Stimulated activated CD4-positive, alpha-beta T cell treated with anti-CD3 and anti-CD28 coated beads, Interleukin-4, amount 100 ng/mL, for 48 hours (primary cell): ENCODE data around the gene PRKAR1B.

Source experiments
- DNase-seq, 2 donors: peaks; one replicate each; pipeline ENCODE4 v3.0.0-alpha.2; 2020; ENCODE audit warnings: low read depth in 2 of 2

Gene PRKAR1B

DNA sequence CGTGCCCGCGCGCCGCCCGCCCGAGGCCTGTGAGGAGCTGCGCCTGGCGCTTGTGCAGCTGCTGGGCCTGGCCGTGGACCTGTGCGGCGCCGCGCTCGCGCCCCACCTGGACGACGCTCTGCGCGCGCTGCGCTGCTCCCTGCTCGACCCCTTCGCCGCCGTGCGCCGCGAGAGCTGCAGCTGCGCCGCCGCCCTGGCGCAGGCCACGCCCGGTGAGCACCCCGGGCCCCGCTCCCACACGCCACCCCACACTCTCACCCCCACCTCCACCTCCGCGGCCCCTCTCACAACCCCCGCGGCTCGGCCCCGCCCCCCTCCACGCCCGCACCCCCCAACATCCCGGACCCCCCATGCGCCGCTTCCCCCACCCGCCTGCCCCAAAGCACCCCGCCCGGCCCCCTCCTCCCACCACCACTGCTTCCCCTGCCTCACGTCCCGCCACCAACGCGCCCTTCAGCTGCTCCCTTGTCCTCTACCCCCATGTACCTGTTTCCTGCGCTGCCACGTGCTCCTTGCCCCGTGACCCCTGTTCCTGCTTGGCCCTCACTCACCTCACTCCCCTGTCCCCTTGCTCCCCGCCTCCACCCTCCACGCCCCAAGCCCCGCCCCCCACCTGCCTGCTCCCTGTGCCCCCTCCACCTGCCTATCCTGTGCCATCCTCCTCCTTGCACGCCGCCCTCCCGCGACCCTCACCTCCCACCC is at the start of gene PRKAR1B:
PRKAR1B (minus strand) TSS at position 178 of the 702 bp plus-strand sequence. CDS start 15,776 bp downstream, outside the sequence.
- peak; percentile 21 to 28 for DNase-seq

DNA sequence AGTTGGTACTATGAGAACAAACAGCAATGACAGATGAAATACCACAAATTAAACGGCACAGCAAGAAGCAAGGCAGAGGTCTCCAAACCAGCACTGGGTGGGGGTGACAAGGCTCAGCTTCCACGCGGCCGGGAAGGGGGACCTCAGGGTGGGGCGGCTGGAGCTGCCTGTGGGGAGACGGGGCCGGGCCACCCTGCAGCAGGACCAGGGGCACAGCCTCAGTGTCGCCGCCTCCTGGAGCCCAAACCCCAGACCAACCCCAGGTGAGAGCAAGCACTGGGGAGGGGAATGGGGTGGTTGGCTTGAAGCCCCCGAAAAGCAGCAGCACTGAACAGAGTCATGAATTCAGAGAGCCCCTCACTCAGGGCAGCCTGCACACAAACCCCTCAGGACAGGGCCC is 49.3 kb upstream of the PRKAR1B start:
- no peak for DNase-seq

DNA sequence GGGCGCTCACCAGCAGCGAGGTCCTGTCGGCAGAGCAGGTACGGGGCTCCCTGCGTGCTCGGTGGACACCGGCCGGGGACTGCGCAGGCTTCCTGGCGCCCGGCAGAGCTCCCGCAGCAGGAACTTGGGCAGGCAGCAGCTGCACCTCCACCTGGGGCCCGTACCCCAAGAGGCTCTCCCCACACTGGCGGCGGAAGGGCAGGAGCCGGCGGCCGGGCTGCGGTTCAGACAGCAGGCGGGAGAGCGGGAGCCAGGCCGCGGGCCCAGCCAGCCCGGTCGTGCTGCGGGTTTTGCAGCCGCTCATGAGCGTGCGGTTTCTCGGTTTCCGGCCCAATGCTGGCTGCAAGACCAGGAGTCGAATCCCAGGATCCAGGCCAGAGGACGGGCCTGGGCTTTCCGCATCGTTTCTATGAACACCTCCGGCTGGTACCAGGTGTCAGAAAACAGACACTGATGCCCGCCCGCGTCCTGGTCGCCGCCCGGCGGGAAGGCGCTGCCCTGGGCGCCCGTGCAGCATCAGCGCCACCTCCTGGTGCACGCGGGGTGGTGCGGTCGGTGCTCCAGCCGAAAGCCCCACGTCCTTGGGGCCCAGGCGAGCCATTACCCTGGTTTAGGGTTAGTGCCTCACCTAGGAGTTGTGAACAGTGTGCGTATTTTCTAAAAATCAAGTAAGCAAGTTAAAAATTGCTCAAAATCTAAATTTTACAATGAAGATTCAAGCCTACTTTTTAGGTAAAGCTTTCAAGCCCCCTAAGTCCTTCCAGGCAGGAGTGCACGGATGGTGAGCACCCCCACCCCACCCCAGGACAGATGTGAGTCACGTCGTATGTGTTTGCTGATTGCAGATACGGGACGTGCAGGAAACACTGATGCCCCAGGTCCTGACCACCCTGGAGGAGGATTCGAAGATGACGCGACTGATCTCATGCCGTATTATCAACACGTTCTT is 47.4 kb upstream of the PRKAR1B start:
- DNase-seq = peak; percentile 41 to 69

DNA sequence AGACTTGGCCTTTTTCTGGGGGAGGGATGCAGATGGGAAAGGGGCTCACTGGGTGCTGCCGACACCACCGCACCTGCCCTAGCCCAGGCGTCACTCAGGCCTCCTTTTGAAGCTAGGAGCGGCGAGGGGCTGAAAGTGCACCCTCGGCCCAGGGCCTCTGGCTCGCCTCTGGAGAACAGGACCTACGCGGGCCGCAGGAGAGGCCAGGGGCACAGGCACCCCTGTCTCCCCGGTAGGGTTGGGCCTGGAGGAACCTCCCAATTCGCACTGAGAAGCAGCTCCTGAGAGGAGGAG is 46.5 kb upstream of the PRKAR1B start:
- no peak for DNase-seq

DNA sequence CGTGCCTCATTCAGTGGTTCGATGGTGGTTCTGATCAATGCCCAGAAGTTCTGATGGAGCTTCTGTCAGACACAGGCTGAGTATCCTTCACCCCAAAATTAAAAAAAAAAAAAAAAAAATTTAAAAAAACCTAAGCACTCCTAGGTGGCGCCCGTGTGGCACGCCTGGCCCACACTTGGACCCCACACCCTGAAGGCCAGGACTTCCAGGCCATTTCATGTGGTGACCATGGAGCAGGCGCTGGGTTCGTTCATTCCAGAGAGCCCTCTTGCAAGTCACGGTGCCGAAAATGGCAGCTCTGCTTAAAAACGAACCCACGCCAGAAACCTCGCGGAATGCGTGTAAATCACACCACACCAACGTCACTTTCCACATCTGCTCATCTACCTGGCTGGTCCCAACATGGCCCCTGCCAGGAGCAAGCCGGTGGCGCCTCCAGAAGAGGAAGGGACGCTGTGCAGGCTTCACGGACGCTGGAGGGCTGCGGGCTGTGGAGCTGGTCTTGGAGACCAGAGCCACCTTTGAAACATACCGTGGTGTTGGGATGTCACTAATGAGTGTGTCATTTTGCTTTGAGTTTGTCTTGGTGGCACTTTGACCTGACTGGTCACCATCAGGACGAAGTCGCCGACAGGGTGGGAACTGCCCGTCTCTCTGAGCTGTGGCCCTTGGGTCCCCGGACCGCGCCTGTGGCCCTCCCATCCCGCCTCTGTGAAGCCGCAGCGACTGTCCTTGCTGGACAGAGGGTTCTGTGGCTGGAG is 46.0 kb upstream of the PRKAR1B start:
- no peak for DNase-seq

DNA sequence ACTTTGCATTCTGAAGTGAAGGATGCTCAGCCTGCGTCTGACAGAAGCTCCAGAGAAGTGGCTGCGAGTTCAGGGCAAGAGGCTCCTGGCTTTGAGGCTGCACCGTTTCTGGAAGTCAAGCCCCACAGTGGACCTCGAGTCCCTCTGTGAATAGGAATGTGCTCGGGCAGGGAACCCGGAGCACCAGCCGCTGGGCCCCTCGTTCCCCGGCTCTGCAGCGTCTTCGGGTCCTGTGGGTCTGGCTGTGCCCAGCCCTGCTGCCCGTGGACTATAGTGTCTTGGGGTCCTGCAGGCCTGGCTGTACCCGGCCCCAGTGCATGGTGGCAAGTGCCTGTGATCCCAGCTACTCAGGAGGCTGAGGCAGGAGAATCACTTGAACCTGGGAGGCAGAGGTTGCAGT is 45.3 kb upstream of the PRKAR1B start:
- DNase-seq = no peak

DNA sequence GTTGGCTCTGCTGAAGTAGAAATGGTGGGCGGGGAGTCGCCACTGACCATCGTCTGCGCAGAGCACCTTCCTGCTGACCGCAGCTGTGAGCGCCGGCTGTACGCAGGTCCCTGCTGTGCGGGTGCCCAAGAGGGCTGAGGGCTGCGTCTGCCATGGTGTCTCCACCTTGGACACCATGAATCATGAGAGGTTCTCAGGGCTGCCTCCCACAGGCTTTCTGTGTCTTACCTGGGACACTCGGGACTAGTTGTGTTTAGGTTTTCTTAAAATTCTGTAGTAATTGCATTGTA is 44.9 kb upstream of the PRKAR1B start:
- DNase-seq = no peak

DNA sequence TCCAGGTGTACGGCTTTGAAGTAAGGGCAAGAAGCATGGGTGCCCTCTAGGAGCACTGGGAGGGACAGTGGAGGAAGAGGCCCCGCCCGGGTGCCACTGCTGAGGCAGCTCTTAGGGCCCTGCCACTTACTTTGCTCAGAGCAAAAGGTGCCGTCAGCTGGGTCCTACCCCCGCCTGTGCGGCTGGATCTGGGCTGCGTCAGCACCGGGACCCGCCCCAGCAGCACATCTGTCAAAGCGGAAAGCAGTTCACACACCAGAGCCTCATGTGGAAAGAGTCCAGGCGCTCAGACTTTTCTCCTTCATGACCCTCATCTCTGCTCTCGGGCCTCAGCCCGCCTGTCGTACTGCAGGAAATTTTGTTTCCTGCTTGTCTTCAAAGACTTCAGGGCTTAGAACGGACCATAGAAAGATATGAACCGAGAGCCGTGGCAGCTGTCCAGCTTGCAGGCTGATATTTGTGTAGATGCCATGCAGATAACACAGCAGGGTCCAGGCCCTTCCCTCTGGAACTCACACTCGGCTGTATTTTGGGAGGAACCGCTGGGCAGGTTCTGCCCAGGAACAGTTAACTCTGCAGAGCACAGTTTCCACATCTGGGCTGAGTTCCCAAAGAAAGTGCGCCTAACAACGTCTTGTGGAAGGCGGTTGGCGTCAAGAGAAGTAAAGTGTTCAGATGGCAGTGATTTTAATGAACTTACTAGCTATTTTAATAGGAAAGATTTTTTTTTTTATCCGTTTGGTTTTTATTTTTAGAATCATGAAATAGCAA is 44.3 kb upstream of the PRKAR1B start:
- no peak for DNase-seq

DNA sequence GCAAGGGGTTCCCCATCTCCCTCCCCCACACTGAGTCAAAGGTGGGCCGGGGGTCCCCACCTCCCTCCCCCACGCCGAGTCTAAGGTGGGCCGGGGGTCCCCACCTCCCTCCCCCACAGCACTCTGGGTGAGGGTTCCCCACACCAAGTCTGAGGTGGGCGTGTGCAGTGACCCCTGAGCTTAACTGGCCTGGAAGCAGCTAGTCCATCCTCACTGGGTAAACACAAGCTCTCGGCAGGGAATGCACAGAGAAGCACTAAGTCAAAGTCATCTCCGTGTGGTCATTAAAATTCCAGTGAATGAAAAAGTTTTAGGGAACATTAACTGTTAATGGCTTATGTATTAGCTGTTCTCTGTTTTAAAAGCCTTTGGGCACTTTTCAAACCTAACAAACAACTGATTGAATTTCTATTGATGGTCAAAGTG is 43.7 kb upstream of the PRKAR1B start:
- no peak for DNase-seq

DNA sequence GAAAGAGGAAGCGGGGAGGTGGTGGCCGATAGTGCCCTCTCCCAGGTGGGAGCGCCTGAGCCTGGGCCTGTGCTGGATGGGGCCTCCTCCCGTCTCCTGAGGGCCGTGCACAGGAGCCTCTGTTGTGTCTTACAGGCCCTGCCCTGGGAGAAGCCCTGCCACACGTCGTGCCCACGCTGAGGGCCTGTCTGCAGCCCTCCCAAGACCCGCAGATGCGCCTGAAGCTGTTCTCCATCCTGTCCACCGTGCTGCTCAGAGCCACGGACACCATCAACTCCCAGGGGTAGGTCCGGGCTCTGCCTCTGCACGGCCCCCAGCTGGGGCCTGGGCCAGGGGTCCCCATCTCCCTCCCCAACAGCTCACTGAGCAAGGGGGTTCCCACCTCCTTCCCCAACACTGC is 43.3 kb upstream of the PRKAR1B start:
- no peak for DNase-seq

DNA sequence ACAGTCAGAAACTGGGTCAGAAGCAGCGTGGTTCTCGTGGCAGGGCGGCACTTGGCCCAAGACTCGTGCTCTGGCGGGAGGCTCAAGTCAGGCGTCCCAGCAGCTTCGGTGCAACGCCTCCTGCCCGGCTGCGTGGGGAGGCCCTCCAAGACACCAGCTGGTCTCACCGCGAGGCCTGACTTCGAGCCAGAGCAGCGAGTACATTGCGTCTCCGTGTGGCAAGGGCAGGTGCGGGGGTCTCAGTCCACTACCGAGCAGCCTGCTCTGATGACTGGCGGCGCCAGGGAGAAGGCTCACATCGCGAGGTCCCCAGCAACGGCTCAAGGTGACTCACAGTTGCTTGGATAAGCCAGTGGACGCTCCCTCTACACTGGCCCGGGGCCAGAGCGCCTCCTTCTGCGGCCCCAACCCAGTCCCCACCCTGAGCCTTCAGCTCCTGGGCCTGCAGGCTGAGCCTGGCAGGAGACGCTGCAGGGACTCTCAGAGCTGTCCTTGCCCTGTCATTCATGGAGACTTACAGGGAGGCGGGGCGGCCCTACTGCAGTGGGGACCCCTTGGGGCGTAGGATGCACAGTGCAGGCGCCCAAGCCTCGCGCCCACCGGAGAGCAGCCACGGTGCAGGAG is 41.9 kb upstream of the PRKAR1B start:
- no peak for DNase-seq

DNA sequence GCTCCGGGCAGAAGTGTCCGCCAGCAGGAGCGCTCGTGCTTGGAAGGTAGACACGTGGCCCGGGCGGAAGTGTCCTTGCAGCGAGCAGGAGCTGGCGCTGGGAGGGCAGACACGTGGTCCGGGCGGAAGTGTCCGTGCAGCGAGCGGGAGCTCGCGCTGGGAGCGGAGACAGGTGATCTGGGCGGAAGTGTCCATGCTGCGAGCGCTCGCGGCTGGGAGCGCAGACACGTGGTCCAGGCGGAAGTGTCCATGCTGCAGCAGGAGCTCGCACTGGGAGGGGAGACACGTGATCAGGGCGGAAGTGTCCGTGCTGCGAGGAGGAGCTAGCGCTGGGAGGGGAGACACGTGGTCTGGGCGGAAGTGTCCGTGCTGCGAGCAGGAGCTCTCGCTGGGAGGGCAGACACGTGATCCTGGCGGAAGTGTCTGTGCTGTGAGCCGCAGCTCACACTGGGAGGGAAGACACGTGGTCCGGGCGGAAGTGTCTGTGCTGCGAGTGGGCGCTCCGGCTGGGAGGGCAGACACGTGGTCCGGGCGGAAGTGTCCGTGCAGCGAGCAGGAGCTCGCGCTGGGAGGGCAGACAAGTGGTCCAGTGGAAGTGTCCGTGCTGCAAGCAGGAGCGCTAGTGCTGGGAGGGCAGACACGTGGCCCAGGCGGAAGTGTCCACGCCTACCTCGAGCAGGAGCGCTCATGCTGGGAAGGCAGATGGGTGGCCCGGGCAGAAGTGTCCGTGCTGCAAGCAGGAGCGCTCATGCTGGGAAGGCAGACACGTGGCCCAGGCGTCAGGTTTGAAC is 41.1 kb upstream of the PRKAR1B start:
- DNase-seq = no peak

DNA sequence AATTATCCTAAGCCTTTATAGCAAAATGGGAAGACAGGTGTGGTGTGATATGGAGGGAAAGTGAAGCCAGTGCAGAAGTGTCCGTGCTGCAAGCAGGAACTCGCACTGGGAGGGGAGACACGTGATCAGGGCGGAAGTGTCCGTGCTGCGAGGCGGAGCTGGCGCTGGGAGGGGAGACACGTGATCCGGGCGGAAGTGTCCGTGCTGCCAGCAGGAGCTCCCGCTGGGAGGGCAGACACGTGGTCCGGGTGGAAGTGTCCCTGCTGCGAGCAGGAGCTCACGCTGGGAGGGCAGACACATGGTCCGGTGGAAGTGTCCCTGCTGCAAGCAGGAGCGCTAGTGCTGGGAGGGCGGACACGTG is 40.5 kb upstream of the PRKAR1B start:
- DNase-seq = no peak

DNA sequence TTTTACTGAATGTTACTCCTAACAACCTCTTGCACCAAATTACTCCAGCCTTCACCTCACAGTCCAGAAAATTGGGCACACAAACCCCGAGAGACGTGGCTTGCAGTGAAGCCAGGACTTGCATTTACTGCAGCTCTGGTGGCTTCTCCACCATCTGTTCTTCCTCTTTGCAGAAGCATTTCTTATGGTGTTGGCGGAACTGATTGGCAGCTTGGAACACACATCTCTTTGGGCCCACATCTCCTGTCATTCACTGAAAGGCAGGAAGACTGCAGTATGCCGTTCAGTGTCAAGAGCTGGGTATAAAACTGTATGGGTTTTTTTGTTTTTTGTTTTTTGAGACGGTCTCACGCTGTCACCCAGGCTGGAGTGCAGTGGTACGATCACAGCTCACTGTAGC is 38.3 kb upstream of the PRKAR1B start:
- DNase-seq = no peak

DNA sequence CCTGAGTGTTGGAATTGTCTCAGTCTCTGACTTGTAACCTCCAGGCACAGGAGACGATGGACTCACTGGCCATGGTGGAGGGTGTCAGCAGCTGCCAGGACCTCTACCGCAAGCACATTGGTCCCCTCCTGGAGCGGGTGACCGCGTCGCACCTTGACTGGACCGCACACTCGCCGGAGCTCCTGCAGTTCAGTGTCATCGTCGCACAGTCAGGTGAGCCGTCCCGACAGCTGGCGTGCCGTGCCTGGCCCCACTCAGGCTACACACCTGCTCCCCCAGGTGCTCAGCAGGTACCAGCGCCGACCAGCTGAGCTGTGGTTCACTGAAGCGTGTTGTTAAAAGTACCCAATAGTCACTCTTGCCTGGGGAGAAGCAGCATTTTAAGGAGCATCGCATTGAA is 36.7 kb upstream of the PRKAR1B start:
- no peak for DNase-seq

DNA sequence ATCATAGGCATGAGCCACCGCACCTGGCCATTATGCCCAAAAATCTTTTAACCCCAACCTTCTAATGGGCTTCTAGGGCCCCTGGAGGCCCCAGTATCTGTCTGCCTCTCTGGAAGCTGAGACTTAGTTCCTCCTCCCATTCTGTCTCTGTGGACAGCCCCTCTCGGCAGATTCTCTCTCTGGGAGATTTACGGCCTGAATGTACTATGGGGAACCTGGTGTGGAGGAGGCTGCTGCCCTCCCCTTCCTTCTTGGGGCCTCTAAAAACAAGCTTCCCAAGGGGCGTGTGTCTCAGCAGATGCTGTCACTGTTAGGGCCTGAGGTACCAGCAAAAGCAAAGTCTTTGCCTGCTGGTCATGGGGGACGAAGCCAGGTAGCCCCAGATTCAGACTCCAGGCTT is 35.8 kb upstream of the PRKAR1B start:
- no peak for DNase-seq

DNA sequence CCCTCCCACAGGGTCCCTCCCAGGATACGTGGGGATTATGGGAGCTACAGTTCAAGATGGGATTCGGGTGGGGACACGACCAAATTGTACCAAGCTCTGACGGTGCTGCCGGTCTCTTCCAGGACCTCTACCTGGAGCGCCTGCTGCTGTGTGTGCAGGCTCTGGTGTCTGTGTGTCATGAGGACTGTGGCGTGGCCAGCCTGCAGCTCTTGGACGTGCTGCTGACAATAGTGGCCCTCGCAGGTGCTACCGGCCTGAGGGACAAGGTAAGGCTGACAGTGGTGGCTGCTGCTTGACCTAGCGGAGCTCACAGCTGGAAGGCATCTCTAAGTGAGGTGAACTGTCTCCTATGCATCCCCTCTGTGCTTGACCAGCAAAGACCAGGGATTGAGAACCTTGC is 34.5 kb upstream of the PRKAR1B start:
- no peak for DNase-seq

DNA sequence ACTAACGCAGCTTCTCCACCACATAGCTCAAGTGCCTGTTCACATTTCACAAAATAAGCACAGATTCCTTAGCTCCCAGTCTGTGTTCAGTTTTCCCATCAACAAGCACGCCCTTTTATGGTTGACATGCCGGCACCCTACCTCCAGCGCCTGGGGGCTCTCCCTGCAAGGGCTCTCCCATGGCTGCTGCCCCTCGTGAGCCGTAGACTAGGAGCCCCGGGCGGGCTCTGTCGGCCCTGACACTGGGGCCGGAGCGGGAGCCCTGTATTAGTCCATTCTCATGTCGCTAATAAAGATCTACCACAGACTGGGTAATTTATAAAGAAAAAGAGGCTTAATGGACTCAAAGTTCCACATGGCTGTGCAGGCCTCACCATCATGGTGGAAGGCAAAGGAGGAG is 34.0 kb upstream of the PRKAR1B start:
- no peak for DNase-seq

DNA sequence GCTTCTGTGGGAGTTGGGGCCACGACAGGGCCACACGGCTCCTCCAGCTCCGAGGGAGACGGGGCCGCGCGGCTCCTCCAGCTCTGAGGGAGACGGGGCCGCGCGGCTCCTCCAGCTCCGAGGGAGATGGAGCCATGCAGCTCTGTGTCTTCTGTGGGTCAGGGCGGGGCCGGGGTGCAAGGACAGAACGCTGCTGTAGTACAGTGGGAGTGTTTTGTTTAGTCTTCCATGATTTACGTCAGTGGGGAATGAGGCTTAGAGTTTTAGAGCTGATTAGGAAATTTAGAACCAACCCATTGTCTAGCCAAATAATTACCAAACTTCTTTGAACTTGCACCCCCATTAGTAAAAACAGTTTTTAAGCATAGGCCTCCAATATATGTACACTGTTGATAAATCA is 32.9 kb upstream of the PRKAR1B start:
- DNase-seq = no peak

DNA sequence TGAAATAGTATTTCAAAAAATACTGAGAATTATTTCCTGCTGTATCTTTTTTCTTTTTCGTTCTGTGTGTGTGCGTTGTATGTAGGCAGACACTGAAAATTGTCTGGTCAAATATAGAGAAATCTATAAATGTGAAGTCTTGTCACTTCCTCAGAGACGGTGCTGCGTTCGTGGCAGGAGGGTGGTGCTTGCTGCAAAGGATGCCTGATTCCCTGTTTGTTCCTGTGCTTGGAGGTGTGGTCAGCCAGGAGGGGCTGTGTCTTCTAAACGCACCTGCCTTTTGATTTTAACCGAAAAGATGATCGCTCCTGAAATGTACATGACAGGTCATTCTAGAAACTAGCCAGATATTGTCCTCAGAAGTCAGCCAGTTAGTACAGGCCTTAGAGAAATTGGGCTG is 32.5 kb upstream of the PRKAR1B start:
- DNase-seq = no peak

DNA sequence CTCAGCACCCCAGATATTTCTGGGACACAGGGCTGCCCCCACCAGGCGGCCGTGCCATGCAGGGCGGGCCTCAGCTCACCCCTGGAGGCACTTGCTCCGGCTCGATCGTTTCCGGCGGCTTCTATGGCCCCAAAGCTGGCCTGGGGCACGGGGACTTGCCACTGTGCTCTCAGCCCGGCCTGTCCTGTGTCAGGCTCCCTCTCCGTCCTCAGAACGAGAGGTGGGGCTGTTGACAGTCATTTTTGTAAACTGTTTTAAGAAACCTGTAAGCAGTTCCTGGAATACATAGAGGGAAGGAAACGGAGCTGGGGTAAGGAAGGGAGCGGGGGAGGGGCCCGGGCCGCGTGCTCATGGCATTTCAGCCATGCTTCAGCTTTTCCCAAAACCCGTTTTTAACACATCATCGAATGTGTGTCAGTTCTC is 30.7 kb upstream of the PRKAR1B start:
- no peak for DNase-seq
